Loucy (cell line): ENCODE data around the gene SAMD5.

ENCODE experiments used
- CTCF ChIP-seq: fragments of 200-600 bp; sonication (generic); conservative IDR thresholded peaks from 2 replicates; pipeline ENCODE4 v1.5.1; 2014; ENCODE audit warnings: mild to moderate bottlenecking, antibody characterized with exemption, low read length
- EZH2phosphoT487 ChIP-seq: fragments of 200-600 bp; IDR thresholded peaks from 2 replicates; pipeline ENCODE4 v1.6.1; 2018; ENCODE audit warnings: antibody characterized with exemption, mild to moderate bottlenecking, moderate library complexity, borderline replicate concordance

DNA sequence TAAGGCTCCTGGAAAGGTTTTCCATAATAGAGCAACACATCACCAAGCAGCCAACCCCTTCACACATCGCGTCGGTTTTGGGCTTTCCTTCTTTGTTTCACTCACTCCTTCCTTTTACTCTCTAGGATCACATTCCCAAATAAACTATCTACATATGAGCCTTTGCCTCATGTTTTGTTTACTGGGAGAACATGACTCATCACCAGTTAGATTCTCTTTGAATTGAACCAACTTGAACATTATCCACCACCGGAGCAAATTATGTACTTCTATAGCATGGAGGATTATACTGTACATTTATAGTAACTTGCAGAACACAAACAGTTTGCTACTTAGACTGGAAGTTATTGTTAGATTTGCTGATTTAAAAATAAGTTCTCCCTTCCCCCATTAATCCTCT lies 41.0 kb downstream of the SAMD5 start:
- TF ChIP-seq CTCF (no peak), EZH2phosphoT487 (no peak)
